GM21786 (cell line): ENCODE results near the gene MMRN2.

Source experiments
- ATAC-seq: cut with Tn5 transposase; IDR thresholded peaks from one replicate; pipeline ENCODE4 v1.9.1; 2021; ENCODE audit not compliant: unreplicated experiment

MMRN2 gene

DNA sequence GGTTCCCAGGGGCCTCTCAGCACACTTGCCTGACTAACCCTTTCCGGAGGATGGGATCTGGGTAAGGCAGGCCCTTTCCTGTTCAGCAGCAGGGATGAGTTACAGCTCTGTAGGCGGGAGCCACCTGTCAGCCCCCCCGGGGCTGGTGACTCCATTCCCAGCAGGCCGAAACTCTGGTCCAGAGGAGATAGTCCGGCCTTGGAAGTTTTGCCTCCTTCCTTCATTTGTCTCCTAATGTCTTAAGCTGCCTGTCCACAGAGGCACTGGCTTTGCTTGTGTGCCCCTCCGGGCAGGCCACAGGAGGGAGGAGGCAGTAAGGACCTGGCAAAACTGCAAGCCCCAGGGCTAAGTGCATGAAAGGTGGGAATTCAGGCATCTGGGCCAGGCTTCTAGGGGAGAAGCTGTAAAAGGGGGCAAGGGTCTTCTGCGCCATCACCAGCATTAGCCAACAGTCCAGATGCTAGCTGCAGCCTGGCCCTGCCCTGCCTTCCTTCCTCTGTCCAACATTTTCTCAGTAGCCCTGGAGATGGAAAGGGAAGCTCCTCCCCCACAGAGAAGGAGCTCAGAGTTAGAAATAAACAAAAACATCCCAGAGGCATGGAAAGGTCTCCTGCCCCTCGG lies 12.1 kb upstream of the MMRN2 start:
- no peak for ATAC-seq

DNA sequence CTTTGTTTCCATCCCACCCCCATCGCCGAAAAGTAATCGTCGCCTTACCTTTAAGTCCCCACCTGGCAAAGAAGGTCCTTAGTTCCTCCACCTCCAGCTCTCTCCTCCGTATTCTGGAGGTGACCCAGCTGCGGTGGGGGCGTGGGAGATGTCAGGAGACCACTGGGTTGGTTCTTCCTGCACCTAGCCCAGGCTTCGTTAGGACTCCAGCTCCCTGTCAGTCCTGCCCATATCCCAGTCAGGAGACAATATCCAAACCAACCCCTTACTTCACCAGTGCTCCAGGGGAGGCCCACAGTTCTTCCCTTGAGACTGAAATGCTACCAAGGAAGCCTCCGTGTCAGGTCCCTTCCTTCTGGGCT lies 11.6 kb upstream of the MMRN2 start:
- no peak for ATAC-seq

DNA sequence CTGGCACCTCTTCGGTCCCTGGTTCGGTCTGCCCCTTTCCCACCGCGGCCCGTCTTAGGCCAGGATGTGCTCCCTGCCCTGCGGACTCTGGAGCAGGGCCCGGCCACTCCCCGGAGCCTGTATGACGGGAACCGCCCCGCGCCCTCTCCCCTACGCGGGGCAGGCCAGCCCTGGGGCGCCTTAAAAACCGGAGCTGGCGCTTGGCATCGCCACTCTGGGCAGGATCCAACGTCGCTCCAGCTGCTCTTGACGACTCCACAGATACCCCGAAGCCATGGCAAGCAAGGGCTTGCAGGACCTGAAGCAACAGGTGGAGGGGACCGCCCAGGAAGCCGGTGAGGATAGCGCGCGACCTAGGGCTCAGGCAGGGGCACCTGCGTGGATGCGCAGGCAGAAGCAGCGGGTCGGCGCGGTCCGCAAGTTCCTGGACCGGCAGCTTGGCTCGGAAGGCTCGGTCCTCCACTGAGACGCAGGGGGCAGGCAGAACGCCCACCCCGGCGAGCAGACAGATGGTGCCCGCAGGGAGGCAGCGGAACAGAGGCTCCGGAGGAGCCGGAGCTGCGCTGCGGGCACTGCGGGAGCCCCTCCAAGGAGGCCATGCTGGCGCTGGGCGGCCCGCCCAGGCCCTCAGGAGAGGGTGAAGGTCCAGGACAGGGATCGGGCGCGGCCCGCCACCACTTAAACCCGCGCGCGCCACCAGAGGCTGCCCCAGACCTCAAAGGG lies 11.0 kb upstream of the MMRN2 start, which contains the start of gene ADIRF:
Gene ADIRF, plus strand, starts transcription at position 212 of the 723 bp plus-strand sequence. Its CDS starts 63 bp downstream, at position 275.
- no peak for ATAC-seq

DNA sequence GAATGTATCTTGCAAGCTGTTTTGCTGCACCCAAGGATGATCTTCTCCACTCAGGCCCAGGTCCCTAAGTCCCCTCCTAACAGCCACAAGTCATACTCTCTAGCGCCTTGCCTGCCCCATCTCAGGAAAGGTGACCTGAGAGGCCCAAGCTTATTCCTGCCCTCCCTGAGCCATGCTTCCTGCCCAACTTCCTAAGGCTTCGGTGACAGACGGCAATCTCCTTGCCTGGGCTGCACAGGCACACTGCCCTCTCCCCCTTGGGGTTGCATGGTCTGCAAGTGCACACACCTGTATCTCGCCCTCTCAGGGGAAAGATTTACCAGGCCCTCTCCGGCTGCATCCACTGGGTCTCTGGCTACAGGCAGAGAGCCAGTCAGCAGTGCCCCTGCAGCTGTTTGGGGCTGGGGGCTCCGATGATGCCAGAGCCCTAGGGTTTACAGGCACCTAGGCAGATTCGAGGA lies 10.1 kb upstream of the MMRN2 start:
- no peak for ATAC-seq

DNA sequence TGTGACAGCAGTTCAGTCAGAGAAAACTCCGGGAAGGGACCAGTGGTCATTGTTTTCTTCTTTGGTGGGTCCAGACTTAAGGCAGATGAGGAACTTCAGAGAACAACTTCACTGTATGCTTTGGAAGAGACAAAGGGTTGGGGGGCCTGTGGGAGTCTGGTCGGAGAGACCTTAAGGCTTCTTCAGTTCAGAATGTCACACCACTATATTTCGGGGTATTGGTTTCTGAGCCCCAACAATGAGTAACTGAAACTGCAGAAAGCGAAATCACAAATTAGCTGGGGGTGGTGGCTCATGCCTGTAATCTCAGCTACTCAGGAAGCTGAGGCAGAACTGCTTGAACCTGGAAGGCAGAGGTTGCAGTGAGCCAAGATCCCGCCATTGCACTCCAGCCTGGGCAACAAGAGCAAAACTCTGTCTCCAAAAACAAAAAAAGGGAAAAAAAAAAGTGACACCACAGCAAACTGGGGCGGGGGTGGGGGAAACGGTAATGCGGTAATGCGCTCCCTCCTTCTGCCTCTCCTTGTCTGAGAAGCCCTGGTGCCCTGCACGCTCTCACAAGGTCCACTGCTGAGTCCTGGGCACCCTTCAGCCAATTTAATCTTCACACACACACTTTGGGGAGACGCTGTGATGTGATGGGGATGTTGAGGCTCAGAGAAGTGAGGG lies 8.7 kb upstream of the MMRN2 start:
- peak; percentile 31 for ATAC-seq

DNA sequence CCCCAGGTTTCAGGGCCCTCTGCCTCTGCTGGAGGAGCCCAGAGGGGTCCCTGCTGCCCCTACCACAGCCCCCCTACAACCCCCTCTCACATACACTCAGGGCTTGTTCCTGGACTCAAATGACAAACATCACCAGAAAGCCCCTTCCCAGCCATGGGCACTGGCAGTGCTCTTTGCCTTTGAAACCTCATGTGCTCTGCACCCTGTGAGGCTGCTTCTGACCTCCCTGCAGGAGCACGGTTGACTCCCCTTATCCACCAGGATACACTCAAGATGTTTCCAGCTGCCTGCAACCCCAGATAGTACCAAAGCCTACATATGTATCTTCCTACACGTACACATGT lies 7.4 kb upstream of the MMRN2 start:
- ATAC-seq, result no peak

DNA sequence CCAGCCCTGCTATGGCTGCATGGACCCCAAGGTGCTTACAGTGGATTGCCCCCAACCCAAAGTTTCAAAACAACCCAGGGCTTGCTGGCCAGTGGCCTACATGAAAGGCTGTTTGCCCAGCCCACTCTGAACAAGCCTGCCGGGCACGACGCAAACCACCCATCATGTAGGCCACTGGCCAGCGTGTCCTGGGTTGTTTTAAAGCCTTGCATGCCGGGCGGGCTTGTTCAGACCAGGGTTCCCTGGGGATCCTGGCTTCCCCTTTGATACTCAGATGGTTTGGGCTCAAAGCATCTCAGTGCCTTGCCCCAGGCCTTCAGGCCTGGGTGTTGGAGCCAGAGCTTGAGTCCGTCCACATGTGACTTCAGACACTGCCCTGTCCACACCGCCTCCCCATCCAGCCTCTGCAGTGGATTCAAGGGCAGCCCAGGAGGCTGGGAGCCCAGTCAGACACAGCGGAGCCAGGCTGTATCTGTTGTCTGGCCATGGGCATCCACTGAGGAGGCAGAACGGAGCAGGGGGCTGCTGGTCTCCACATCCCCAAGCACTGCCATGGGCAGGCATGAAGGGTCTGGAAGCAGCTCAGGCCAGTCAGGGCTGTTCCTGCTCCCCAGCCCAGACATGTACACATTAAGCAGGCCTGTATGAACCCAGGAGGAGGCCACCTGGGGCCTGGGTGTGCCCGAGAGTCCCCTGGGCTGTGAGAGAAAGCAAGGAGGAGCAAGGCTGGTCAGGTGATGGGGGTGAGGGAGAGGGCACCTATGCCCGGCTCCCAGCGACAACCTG lies 6.8 kb upstream of the MMRN2 start:
- ATAC-seq, result no peak

DNA sequence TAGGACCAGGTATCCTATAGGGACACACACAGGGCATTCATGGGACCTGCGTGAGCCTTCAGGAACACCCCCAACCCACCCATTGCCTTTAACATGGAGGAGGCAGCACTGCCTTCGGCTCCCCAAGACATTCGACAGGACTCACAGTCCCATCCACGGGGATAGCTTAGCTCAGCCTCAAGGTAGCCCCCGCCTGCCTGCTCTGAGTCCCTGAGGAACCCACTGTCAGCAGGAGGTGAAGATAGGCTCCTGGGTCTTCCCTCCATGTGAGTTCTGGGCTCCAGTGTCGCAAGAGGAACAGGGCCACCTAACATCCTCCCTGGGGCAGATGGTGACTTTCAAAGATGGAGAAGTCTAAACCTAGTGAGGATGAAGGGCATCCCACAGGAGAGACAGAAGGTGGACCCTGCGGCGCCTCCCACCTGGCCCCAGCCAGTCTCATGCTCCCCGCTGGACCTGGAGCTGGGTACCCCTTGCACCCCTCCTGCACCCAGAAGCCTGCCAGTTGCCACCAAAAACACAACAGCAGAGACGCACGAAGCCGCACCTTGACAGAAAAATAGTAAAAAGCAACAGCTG lies 6.0 kb upstream of the MMRN2 start:
- no peak for ATAC-seq

DNA sequence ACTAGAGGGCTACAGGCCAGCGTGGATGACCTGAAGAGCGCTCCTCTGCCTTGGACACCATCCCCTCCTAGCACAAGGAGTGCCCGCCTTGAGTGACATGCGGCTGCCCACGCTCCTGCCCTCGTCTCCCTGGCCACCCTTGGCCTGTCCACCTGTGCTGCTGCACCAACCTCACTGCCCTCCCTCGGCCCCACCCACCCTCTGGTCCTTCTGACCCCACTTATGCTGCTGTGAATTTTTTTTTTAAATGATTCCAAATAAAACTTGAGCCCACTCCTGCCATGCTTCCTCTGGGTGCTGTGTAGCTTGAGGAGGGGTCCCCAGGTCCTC lies 5.5 kb upstream of the MMRN2 start:
- no peak for ATAC-seq

DNA sequence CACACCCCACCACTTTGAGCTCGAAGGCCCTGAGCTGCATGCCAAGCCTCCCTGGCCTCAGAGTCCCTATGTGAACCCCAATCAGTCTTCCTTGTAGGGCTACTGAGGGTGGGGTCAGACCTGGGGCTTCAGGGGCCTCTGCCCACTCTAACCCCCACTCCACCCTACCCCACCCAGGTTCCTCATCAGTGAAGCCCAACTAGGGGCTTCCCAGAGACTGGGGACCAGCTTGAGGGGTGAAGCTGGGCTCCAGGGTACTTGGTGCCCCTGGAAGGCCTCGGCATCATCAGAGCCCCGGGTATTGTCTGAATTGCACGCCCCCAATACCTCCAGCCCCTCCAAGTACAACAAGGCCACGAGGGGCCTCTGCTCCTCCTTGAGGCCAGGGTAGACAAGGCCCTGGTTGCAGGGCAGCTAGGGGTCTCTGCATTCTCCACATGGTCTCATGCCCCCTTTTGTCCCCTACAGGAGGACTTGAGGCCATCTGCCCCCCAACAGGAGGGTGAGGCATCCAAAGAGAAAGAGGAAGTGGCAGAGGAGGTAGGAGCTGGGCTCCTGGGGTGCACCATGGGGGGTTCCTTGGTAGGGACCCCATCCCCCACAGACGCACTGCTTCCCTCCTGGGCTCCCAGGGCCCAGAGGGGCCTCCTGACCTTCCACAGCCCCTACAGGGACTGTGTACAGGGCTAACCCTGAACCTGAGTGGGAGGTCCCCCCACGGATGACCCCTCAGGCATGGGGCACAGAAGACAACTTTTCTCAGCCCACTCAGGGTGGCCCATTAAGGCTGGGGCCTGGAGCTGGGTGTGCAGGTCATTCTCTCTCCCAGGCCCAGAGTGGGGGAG lies 4.9 kb upstream of the MMRN2 start:
- ATAC-seq, result no peak

DNA sequence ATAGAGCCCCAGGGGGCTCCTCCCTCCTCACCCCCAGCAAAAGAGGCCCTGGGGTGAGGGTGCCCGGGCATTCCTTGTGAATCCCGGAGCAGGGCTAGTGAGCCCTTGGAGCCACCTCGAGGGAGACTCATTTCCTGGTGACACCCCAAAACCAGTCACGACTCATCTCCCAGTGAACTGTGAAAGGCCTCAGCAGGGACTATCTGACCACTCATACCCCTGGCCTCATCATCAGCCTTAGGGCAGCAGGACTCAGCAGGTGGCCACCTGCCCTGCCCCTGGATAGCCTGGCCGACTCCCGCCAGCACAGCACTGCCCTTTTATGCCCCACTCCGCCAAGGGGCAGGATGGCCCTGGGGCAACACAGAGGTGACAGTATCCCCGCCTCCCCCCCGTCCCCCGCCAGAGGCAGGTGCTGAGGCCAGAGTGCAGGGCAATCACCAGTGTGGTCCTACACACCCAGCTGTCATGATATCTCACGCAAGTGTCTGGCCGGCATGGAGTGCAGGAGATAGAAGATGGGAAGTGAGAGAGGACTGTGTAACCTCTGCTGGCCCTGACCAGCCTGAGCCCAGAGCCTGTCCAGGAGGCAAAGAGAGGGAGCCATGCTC lies 4.2 kb upstream of the MMRN2 start:
- no peak for ATAC-seq

DNA sequence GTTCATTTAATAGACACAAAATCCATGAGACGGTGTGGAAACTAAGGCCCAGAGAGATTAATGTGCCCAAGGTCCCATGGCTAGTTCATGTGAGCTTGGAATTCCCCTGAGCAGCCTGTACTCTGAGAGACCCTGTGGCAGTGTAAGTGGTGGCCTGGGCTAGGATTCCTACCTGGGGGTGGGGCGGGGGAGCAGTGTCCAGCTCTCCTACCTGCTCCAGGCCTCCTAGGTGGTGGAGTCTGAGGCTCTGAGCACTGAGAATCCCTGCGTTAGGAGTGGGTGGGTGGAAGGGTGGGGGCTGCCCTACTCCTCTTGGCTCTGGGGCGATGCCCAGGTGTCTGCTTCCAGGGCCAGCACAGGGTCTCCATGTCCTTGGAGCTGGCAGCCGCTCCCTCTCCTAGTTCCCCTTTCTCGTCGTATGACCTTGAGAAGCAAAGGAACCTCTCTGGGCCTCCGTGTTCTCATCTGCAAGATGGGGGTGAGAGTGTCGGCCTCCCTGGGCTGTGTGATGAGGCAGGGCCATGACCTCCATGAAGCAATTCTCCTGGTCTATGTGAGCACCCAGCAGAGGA lies 3.5 kb upstream of the MMRN2 start:
- ATAC-seq, result no peak

DNA sequence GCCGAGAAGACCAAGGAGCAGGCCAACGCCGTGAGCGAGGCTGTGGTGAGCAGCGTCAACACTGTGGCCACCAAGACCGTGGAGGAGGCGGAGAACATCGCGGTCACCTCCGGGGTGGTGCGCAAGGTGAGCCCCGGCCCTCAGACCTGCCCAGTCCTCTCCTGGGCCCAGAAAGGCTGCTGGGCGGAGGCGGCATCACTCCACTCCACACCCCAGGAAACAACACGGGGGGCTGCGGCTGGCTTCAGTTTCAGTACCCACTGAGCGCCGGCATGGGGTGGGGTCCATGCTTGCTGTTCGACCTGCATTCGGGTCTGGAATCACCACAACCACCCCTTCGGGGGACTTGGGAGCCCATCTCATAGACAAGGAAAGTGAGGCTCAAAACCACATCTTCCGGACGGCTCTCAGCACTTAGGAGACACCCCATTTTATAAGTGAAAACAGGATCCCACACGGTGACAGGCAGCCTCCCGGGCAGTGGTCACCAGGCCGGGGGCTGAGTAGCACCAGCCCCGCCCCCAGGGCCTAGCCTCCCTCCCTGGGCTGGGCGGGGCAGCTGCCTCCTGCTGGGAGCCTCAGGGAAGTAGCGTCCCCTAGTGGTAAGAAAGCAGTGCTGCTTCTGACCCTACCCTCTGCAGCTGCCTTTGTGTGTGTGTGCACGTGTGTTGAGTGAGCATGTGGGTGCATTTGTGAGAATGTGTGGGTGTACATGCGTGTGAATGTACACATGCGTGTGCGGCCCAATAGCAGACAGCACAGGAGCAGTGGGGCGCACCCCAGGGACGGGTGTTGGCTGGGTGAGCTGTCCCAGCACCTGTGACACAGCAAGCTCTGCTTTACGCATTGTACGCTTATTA lies 2.8 kb upstream of the MMRN2 start:
- ATAC-seq, result peak; percentile 77

DNA sequence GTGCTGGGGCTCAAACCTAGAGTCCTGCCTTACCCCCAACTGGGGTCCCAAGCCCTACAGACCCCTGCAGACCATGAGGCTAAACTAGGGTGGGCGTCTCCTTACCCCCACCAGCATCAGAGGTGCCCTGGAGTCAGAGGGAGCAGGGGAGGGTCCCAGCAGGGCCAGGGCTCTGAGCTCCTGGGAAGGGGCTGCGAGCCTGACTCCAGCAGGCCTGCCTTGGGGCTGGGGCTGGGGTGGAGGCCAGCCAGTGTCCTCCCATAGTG lies 2.3 kb upstream of the MMRN2 start:
- ATAC-seq, result no peak

DNA sequence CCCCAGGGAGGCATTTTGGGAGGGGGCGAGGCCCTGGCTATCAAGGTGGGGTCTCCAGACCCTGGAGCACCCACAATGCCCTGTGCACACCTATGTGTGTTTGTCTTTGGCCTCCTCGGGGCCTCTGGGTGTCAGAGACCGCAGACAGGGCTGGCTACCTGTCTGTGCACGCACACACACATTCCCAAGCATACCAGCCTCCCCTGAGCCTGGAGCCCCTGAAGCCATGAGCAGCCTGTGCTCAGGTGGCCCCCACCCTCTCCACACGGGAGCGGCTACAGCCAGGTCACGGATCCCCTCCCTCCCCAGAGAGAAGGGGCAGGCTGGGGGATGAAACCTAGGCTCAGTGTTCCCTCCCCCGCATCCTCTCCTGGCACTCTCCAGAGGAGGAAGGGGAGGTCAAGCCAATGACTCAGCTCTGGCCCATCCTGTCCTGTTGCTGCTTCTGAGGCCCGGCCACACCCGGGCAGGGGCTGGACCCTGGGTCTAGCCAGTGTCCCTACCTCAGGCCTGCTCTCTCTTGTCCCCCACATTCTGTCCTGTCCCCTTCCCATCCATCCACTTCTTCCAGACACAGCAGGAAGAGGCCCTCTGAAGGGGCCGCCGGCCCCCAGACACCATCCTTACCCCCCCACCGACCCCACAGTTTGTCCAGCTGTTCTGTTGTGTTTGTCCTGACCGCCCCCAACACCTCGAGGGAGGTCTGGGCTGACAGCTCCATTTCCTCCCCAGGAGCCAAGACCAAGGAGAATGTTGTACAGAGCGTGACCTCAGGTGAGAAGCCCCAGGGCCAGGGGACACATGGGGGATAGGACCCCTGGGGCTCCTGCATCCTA lies 1.7 kb upstream of the MMRN2 start:
- no peak for ATAC-seq

DNA sequence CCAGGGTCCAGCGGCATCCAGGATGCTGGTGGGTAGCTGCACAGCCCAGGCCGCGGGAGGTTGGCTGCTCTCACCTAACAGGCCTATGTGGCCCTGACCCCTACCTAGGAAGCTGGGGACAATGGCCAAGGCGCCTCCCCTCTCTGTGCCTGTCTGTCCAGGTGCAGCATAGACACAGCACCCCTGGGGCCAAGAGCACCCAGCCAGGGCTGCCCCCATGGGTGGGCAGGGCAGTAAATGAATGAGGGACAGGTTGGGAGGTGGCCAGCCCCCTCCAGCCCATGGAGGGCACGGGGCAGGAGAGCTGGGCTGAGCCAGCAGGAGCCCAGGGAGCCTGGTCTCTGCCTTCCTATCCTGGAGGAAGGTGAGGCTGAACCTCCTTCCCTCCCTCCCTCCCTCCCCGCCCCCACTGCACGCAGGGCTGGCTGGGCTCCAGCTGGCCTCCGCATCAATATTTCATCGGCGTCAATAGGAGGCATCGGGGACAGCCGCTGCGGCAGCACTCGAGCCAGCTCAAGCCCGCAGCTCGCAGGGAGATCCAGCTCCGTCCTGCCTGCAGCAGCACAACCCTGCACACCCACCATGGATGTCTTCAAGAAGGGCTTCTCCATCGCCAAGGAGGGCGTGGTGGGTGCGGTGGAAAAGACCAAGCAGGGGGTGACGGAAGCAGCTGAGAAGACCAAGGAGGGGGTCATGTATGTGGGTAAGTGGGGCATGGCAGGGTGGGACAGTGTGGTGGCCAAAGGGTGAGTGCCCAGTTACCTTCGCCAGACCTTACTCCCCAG lies 893 bp upstream of the MMRN2 start, which contains the start of gene SNCG:
Gene SNCG, plus strand, starts transcription at position 484 of the 785 bp plus-strand sequence. Its CDS starts 99 bp downstream, at position 583.
- no peak for ATAC-seq

DNA sequence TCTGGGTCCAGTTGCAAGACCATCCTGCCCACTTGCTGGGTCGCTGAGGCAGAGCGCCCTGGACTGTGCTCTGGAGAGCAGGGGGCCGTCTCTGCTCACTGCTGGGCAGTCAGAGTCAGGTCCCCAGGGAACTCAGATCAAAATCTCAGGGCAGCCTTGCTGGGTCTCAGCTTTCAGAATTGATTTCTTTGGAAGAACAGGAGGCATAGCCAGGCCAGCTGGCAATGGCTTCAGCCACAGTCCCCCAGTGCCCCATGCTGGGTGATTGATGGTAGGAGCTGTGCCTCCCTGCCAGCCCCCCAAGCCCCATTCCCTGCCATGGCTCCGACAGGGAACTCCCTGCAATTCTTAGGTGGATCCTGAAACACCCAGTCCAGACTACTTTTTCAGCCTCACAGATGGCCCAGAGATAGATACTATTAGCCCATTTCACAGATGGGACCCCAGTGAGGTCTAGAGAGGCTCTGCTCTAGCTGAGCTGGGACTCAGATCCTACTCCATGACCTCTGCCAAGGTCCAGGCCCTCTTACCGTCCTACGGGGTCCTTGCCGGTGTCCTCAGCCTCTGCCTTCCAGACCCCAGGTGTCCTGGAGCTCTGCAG lies 467 bp downstream of the MMRN2 start:
- ATAC-seq, result no peak
